GM10266 (cell line): ENCODE measurements around the gene GOLGA1.
"Not testable (repeated sequence)": the region's sequence is repeated elsewhere in the genome, so short reads cannot be mapped to it uniquely, and the experiment has no call there.

Source experiments
- DNase-seq: peaks from one replicate; pipeline ENCODE4 v3.0.0; 2012; ENCODE audit errors: extremely low spot score
- CTCF ChIP-seq: IDR thresholded peaks from 2 replicates; pipeline ENCODE4 v1.5.1; 2012; ENCODE audit warnings: mild to moderate bottlenecking, low read depth; ENCODE audit not compliant: control insufficient read depth, insufficient read depth; ENCODE audit errors: missing control alignments

GOLGA1 gene

GRCh38 chr9:124852121-124852828, 88.6 kb downstream of the GOLGA1 start:
- peak; percentile 17 for DNase-seq
- TF ChIP-seq CTCF = no peak

- no peak for DNase-seq
- no peak for TF ChIP-seq CTCF
Measured at GRCh38 chr9:124849801-124850200, 91.1 kb downstream of the GOLGA1 start.

GRCh38 chr9:124846969-124847368, 93.9 kb downstream of the GOLGA1 start:
- no peak for TF ChIP-seq CTCF

GRCh38 chr9:124846467-124846866, 94.4 kb downstream of the GOLGA1 start:
- not testable (repeated sequence) for DNase-seq

More at GRCh38 chr9:124846969-124847368, 93.9 kb downstream of the GOLGA1 start:
- DNase-seq = no peak

GRCh38 chr9:124844291-124844690, 96.6 kb downstream of the GOLGA1 start:
- DNase-seq = no peak
- no peak for TF ChIP-seq CTCF

- TF ChIP-seq CTCF = no peak
- no peak for DNase-seq
Measured at GRCh38 chr9:124843456-124844034, 97.3 kb downstream of the GOLGA1 start.

GRCh38 chr9:124841075-124841821, 99.6 kb downstream of the GOLGA1 start:
- TF ChIP-seq CTCF = no peak
- DNase-seq = no peak
